Measurements from ENCODE around the gene MAN1A1.

DNA sequence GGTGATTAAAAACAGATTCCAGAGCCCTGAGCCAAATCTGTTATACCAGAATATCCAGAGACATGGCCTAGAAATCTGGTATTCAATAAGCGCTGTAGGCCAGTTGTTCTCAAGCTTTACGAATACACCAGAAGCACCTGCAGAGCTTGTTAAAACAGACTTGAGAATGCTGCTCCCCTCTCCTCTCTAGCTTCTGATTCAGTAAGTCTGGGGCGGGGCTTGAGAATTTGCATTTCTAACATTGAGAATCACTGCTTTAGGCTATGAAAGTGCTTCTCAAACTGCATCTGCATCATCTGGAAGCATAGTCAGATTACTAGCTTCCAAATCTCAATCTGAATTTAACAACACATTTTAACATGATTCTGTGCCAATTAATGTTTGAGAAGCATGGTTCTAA is 20.5 kb upstream of the MAN1A1 start:
- TF ChIP-seq CTCF (optimal IDR thresholded peaks at IDR 0.05 in 1 of 3, IDR thresholded peaks at IDR 0.05 in 1 of 3, conservative IDR thresholded peaks at IDR 0.05 in 1 of 3; ENCODE audit: extremely low read depth in 1 of 3, insufficient read depth in 2 of 3, low read length in 3 of 3) (no peak), EZH2 (IDR thresholded peaks at IDR 0.05; ENCODE audit: low read length) (no peak)

All from keratinocyte (primary cell).